GM18511 (cell line): ENCODE results near the gene CNP.
A peak's percentile ranks its signal among the peaks of the same experiment; 100 is the strongest.

Source experiments
- ATAC-seq: cut with Tn5 transposase; IDR thresholded peaks from one replicate; pipeline ENCODE4 v1.9.1; 2021; ENCODE audit warnings: mild to moderate bottlenecking, moderate library complexity; ENCODE audit not compliant: unreplicated experiment

Gene CNP

GRCh38 chr17:41941168-41941567, 25.4 kb upstream of the CNP start:
- ATAC-seq, result no peak

GRCh38 chr17:41942626-41943373, 23.8 kb upstream of the CNP start:
- no peak for ATAC-seq

GRCh38 chr17:41943492-41943891, 23.1 kb upstream of the CNP start:
- no peak for ATAC-seq

GRCh38 chr17:41944943-41945342, 21.7 kb upstream of the CNP start:
- ATAC-seq, result no peak

GRCh38 chr17:41948762-41949460, 17.7 kb upstream of the CNP start:
- no peak for ATAC-seq

- no peak for ATAC-seq
Observed at GRCh38 chr17:41956522-41956921, 10.1 kb upstream of the CNP start.

- ATAC-seq, result no peak
Observed at GRCh38 chr17:41957031-41957868, 9.3 kb upstream of the CNP start.

GRCh38 chr17:41957869-41958439, 8.6 kb upstream of the CNP start:
- ATAC-seq, result no peak

GRCh38 chr17:41959030-41959335, 7.6 kb upstream of the CNP start:
- no peak for ATAC-seq

- no peak for ATAC-seq
Observed at GRCh38 chr17:41959336-41960095, 7.1 kb upstream of the CNP start.

- ATAC-seq, result no peak
Observed at GRCh38 chr17:41962111-41962510, 4.5 kb upstream of the CNP start.

- ATAC-seq, result no peak
Observed at GRCh38 chr17:41962768-41963434, 3.7 kb upstream of the CNP start.

GRCh38 chr17:41965694-41966462, 717 bp upstream of the CNP start:
- ATAC-seq, result no peak

- ATAC-seq, result peak; percentile 16
Observed at GRCh38 chr17:41967141-41967920, 736 bp downstream of the CNP start.

GRCh38 chr17:41967921-41968578, 1.5 kb downstream of the CNP start:
- no peak for ATAC-seq

- ATAC-seq, result no peak
Observed at GRCh38 chr17:41968676-41969075, 2.1 kb downstream of the CNP start.

GRCh38 chr17:41970901-41971331, 4.3 kb downstream of the CNP start:
- ATAC-seq, result no peak
